NCI-H82 (cell line): ENCODE measurements around the gene USH2A.

ENCODE experiments used
- DNase-seq: peaks from one replicate; lab custom pipeline; 2025; lab: John Stamatoyannopoulos, UW

Gene USH2A

DNA sequence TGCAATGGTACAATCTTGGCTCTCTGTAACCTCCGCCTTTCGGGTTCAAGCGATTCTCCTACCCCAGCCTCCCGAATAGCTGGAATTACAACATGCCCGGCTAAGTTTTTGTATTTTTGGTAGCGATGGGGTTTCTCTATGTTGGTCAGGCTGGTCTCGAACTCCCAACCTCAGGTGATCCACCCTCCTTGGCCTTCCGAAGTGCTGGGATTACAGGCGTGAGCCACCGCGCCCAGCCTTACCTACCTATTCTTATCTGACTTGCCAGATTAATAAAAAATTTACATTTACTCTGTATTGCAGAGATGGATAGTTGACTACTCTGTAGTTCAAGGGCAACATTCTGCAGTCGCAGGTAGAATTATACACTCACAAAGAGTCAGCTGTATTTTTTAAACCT, 496.6 kb downstream of the USH2A start:
- no peak for DNase-seq

DNA sequence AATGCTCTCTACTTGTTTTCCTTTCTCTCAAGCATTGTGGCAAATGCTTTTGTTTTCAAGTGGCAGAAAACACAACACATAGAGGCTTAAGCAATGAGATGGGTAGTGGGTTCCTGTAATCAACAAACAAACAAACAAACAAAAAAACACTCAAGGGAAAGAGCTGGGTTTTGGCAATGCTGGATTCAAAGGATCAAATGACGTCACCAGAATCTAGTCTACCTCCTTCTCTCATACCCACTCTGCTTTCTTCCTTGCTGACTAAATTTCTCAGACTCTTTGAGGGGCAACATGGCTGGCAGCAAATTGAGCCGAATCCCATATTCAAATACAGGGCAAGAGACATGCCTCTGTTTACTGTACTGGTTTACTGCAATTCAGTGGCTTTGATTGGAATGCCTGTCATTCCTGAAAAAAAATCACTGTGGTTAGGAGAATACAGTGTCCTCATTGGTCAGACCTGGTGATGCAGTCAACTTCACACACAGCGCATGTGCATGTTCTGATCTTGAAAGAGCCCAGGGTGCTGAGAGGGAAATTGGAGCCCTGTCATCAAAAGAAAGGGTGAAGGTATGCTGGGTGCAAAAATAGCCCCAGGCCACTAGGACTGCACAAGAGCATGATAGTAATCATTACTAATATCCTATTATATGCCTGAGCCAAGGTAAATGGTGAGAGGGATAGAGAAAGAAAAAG, 500.0 kb downstream of the USH2A start:
- peak; percentile 21 for DNase-seq

DNA sequence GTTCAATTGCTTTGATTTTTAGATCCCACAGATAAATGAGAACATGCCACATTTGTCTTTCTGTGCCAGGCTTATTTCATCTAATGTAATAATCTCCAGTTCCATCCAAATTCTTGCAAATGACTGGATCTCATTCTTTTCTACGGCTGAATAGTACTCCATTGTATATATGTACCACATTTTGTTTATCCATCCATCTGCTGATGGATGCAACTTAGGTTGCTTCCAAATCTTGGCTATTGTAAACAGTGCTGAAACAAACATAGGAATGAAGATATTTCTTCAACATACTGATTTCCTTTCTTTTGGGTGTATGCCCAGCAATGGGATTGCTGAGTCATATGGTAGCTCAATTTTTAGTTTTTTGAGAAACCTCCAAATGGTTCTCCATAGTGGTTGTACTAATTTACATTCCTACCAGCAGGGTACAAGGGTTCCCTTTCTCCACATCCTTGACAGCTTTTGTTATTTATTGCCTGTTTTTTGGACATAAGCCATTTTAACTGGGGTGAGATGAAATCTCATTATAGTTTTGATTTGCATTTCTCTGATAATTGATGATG, 511.8 kb downstream of the USH2A start:
- no peak for DNase-seq

DNA sequence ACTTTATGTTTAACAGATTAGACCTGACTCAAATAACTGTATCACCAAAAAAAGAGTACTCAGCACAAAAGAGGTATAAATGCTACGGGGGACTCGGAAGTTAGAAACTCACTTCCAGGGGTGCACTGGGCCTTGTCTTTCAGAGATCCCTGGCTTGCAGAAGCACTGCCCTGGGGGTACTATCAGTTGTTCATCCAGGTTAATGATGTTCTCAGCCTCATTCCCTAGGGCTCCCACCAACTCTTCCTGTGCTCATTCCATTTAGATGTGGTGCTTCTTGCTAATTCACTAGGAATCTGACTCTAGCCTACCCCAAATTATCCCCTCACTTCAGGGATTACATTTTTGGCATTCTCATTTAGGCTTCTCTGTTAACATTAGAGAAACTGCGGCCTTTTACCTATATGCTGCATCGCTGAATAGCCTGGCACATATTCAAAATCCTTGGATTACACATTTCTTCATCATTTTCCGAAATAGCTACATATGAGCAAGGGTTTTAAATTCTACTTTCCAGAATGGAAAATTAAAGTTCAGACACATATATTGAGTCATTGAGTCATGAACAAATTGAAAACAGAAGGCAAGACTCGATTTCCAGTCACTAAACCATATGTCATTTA, 517.6 kb downstream of the USH2A start:
- DNase-seq: no peak

DNA sequence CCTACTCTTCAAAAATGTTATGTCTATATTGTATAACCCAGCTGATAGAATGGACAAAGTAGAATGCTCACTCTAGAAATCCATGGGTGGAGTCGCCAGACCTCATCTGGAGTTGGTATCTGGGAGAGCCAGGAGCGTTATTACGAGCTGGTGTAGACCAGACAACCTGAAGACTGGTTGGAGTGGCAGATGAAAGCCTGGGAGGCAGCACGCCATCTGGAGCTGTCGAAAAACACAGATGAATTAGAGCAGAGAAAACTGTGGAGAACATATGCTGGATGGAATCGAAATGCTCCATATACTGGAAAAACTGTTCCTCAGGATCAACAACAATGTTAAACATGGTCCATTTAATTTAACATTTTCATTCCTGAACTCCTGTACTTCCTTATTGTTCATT, 522.6 kb downstream of the USH2A start:
- DNase-seq: peak; percentile 53

DNA sequence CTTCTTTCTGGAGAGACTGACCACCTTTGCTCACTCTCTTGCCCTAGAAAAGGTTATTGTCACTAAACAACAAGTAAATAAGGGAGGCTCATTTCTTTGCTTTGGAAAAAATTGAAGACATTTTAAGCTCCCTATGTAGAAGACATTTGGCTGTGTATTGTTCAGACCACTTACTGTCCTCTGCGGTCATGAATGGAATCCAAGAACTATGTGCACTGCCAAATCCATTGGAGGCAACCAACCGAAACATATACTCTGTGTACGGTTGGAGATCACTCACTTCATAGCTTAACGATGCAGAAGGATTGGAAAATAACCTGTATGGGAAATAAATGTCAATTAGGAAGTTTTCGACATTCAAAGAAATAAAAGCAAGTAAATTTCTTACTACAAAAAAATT, 523.3 kb downstream of the USH2A start:
- DNase-seq: no peak

DNA sequence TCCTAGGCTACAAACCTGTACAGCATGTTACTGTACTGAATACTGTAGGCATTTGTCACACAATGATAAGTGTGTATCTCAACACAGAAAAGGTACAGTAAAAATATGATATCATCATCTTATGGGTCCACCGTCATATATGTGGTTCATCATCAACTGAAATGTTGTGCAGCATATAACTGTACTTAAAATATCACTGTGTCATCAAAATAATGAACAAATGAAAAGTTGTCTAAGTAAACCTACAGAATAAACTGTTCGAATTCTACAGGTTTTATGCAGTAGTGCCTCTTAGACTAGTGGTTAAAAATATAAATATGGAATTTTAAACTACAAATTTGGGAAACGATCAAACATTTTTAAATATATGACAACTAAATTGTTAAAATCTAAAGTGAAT, 527.4 kb downstream of the USH2A start:
- DNase-seq: no peak

DNA sequence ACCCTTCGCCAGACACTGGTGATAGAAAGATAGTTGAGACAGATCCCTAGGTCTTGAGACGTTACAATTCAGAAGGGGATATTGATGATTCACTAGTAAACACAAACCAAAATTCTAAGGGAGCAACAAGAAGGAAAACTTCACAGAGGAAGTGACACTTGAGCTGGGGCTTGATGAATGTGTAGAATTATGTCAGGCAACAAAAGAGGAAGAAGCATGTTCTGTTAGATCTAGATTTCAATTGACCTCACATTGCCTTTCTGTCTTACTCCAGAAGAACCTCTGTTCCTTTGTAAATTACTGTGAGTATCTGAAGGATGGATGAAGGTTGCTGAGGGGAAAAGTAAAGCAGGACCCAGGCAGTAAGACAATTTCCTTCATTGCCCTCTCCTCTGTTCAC, 528.0 kb downstream of the USH2A start:
- no peak for DNase-seq

DNA sequence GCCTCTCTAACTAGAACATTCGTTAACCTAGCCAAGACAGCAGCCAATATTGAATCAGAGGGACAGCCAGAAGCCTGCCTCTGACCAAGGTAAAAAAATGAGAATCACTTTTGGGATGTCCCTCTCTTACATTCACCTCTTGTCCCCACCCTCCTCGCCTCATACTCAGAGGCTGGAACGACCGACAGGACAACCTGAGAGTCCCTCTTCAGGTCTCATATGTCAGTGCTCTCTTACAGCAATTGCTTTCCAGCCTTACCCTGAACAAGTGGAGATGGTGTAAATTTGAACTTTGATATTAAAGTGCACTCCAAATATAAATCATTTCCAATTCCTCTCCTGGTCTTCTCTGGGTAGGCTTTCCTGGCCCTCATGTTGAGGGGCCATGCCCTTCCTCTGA, 528.6 kb downstream of the USH2A start:
- DNase-seq: no peak

DNA sequence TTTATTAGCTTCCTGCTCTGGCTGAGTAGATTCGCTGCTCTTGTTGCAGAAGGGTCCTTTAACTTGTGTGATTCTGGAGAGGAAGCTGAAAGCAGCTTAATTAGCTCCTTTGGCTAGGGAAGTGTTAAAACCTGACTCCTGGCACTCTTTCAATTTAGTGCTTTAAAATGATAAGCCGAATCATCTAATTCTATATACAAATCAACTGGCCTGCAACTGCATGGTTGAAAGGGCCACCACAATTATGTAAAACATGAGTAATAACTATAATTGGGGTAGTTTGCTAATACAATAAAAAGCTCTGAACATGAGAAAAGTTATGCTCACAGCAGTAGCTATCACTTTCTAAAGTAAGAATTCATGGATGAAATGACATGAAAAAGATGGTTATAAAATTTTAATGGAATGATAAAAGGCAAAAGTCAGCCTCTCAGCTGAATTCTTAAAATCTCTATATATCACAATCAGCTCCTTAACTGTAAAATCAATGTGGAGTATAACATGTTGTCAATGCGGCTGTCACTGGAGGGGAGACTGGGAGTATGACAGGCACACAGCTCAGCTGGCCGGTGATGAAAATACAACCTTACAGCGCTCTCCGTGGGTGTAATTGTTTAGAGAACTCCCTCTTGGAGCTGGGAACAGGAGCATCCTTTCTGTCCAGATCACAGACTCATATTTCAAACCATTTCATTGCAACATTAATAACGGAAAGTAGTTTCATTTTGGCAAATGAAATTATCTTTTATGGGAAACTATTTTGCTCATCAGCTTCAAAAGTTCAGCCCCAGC, 531.8 kb downstream of the USH2A start:
- peak; percentile 45 for DNase-seq

DNA sequence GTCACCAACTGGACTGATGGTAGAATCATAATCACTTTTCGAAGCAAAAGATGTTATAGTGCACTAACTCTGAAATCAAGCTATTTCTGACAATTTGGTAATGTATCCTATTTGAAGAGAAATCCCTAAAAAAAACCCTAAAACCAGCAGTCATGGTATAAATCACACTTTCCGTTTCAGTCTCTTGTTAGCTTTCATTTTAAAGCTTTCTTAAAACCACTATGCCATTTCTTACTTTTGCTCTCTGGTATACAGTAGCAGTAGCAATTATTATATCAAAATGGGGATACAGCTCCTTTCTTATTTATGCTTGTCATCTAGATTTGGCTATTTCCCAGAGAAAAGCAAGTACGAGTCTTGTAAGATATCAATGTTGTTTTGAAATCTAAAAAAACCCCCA, 532.8 kb downstream of the USH2A start:
- no peak for DNase-seq

DNA sequence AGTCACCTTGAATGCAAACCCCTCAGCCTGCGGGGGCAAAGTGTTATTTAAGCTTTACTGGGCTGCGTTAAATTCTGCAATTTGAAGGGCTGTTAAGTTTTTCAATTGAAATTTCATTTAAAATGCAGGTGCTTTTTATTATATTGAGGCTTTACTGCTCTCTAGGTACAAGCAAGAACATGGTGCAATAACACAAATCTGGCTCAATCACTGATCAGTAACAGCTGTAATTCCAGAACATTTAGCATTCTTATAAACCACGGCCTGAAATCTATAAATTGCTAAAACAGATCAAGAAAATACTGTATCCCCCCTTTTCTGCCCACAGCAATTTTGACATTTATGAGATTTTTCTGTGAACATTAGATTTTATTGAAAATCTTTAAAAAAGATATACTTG, 533.4 kb downstream of the USH2A start:
- DNase-seq: no peak

DNA sequence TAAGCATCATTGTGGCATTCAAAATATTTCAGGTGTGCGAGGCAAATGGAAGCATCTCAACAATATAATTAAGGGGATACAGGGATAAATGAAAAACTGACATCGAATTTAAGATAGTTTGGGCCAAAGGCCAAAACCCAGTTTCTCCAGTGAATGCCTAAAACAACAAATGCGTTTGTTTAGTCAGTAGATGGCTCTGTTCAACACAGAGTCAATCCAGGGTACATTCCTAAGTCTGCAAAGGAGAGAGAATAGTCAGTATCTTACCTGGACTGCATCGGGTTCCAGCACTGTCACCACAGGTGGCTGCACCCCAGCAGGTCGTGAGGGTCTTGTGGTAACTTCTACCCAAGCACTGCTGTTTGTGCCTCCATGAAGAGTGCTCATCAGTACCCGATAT, 535.1 kb downstream of the USH2A start:
- DNase-seq: peak; percentile 15

DNA sequence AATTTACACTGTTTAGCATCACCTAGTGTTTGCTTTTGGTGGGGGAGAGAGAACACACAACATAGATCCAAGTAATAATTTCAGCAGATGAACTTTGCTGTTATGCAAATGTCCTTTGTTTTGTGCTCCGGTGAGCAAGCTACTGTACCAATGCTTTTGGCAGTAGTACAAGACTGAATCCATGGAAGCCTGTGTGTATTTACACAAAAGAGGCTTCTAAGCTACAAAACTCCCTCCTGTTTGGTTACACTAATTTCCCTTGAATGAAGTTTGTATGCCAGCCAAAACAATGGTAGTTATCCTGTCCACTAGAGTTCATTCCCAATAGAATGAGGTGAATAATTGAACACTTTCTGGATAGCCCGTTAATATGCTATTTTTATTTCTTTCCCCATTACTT, 535.6 kb downstream of the USH2A start:
- no peak for DNase-seq

DNA sequence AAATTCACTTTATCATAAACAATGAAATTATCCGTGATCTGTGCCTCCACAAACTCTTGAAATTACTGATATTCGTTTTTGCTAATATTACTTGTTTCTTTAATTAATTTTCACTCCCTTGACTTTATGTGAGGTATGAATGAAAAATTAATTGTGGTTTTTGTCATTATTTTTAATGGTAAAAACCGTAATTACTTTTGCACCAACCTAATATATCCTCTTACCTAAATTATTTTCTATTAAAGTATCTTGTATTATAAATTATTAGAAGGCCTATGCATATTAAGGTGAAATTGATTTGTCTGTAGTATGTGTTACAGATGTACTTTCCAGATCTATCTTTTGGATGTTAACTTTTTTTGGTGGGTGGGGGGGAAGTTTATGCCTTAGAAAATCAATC, 540.2 kb downstream of the USH2A start:
- no peak for DNase-seq

DNA sequence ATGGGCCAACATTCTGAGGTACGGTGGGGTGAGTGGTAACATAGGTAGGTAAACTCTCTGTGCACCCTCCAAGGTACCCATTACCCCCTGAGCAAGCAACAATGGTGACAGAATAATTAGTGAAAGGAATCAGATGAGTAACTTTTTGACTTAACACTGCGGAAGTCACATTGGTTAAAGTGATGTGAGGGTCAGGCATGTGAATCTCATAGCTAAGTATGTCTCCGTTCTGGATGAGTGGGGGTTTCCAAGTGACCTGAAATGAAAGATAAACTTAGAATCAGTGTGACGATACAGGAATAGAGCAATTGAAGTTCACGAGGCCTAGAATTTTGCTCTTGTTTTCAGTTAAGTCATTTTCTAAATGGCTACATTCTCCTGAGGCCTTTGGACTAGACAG, 544.4 kb downstream of the USH2A start:
- DNase-seq: no peak

DNA sequence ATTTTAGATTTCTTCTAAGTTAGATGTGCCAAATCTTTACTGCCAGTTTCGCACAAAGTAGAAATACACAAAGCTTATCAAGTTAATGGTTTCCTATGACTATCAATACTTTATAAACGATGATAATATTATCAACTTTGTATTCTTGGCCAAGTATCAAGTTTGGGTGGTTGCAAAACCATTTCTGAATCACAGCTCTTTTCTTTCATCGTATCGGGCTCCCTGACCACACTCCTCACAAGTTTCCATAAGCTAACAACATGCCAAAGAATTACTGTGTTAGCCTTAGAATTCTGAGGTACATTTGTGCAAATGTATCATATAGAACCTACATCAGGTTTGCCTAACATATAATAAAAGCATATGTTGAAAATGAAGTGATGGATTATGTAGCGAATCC, 545.1 kb downstream of the USH2A start:
- DNase-seq: no peak

DNA sequence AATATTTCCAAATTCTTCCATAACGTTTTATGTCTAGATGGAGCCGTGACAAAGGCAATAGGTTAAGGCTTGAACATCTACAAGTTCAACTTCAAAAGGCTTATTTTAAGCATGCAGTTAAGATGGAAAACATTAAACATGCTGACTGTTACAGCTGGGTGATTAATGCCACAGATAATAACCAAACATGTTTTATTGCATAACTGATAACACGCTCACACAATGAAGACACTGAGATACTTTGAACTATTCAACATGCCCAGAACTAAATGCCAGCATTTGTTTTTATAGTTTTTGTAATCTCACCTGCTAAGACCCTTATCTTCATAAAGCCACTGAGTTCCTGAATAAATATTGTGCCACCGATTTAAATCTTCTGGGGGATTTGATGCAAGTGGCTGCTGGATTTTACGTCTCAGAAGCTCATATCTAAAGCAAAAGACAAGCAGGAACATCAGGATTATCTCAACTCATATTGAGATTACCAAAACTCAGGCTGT, 545.7 kb downstream of the USH2A start:
- no peak for DNase-seq

DNA sequence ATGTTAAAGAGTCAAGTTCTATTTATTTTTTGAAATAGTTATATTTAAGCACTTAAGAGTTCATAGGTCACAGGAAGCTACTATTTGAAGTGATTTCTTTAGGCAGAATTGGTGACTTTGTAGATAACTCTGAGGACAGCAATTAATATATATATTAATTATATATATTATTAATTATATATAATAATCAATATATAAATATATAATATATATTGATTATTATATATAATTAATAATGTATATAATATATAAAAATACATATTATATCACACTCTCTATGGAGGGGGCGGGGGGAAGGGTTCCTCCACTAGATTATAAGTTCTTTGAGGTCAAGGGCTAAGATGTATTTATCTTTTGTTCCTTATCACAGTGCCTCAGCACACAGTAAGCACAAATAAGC, 547.5 kb downstream of the USH2A start:
- no peak for DNase-seq

DNA sequence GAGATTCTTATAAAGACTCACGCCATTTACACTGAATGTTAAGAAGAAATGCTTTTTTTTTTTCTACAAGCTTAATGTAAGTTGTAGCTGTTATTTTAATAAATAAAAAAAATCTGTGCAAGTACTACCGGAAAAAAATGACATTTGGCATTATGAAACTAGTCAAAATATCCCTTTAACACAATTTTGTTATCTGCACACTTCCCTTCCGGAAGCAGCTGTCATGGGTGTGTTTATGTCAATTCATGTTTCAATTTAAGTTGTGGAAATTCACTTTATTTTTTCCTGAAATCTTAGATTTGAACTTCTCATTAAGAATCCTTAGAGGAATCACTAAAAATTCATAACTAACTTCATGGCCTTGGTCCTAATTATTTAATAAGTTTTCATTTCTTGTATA, 548.0 kb downstream of the USH2A start:
- DNase-seq: no peak

DNA sequence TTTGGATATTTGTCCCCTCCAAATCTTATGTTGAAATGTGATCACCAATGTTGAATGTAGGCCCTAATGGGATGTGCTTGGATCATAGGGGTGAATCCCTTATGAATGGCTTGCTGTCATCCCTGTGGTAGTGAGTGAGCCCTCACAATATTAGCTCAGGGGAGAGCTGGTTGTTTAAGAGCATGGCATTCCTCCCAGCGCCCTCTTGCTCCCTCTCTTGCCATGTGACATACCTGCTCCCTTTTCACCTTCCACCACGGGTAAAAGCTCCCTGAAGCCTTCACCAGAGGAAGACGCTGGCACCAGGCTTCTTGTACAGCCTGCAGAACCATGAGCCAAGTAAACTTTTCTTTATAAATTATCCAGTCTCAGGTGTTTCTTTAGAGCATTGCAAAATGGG, 550.6 kb downstream of the USH2A start:
- no peak for DNase-seq

DNA sequence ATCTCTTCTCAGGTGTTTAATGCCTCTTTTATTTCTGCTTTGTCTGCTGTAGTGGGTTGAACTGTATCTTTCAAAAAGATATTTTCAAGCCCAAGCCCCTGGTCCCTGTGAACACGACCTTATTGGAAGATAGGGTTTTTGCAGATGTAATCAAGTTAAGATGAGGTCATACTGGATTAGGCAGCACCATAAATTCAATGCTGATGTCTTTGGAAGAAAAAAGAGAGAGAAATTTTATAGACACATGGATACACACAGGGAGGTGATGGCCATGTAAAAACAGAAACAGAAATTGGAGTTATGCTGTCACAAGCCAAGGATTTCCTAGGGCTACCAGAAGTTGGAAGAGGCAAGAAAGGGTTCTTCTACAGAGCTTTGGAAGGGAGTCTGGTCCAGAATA, 554.7 kb downstream of the USH2A start:
- DNase-seq: no peak

DNA sequence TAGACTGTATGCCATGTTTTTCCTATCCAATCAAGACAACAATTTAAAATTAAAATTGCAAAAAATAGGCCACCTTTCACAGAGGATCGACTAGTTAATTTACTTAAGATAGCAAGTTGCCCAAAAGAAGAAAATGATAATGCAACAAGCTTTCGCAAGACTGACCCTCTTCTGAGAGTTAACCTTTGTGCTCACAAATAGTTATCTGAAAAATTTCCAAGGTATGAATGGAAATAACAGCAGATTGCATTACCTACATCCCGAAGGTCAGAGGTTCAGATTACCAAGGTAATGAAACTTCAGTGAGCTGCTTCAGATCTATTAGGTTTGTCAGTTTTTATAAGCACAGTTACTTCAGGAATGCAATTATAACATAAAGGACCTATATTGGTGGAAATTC, 558.2 kb downstream of the USH2A start:
- no peak for DNase-seq
